OCI-M2 (cell line): ENCODE results near the gene LCN15.
"Not testable (repeated sequence)": the region's sequence is repeated elsewhere in the genome, so short reads cannot be mapped to it uniquely, and the experiment has no call there.

ENCODE experiments used
- DNase-seq: peaks from one replicate; lab custom pipeline; 2025; ENCODE audit not compliant: unreplicated experiment; lab: John Stamatoyannopoulos, UW

Gene LCN15

GRCh38 chr9:136723362-136723976 lies 40.8 kb downstream of the LCN15 start:
- no peak for DNase-seq

GRCh38 chr9:136722969-136723356 lies 41.4 kb downstream of the LCN15 start:
- no peak for DNase-seq

- no peak for DNase-seq
These were observed 42.0 kb downstream of the LCN15 start for GRCh38 chr9:136722093-136722968.

- no peak for DNase-seq
These were observed 42.8 kb downstream of the LCN15 start for GRCh38 chr9:136721339-136722092.

GRCh38 chr9:136720898-136721338 lies 43.4 kb downstream of the LCN15 start:
- DNase-seq = no peak

GRCh38 chr9:136720251-136720897 lies 43.9 kb downstream of the LCN15 start:
- DNase-seq = no peak

GRCh38 chr9:136719195-136719880 lies 45.0 kb downstream of the LCN15 start:
- DNase-seq = no peak

GRCh38 chr9:136718345-136719194 lies 45.7 kb downstream of the LCN15 start:
- no peak for DNase-seq

- DNase-seq = no peak
These were observed 46.9 kb downstream of the LCN15 start for GRCh38 chr9:136717399-136717798.

- DNase-seq = no peak
These were observed 49.4 kb downstream of the LCN15 start for GRCh38 chr9:136714893-136715274.

GRCh38 chr9:136714096-136714892 lies 50.0 kb downstream of the LCN15 start:
- no peak for DNase-seq

GRCh38 chr9:136713550-136713949 lies 50.8 kb downstream of the LCN15 start:
- no peak for DNase-seq

GRCh38 chr9:136712690-136713544 lies 51.4 kb downstream of the LCN15 start:
- DNase-seq = no peak

- no peak for DNase-seq
These were observed 52.3 kb downstream of the LCN15 start, which contains the start of gene DIPK1B for GRCh38 chr9:136711751-136712689. Gene DIPK1B, plus strand, starts transcription at chr9:136712572. Its CDS starts 94 bp downstream, at chr9:136712666.

- DNase-seq = not testable (repeated sequence)
These were observed 53.1 kb downstream of the LCN15 start for GRCh38 chr9:136711219-136711648.

GRCh38 chr9:136710543-136710942 lies 53.8 kb downstream of the LCN15 start:
- no peak for DNase-seq
